ENCODE measurements around the gene SNX1. TPM values are rescaled to one million over a fixed set of nuclear protein-coding genes. Genes with fewer than 3 reads are reported as not detected.

The SNX1 gene
- total RNA-seq, 1 donor from 2014 or later, result 138 TPM

- H3K4me3 Mint-ChIP-seq, result no peak overlapping the region
- H3K27me3 Mint-ChIP-seq, result no peaks in the 10 kb centered on the region
- intact Hi-C loops (cut with micrococcal nuclease), result no loop called here
- peaks cover 12% of the 10 kb centered on the region for H3K4me1 Mint-ChIP-seq
- no peak for TF ChIP-seq CTCF (IDR thresholded peaks at IDR 0.05)
- ChIA-PET CTCF (no interaction called here), POLR2A (interaction anchor here (0.5 kb wide), 1 partner anchor 240 kb away, joined by 3 read pairs; no protein-coding TSS in a partner anchor)
- ATAC-seq (ENCODE audit: low read depth), result no peak
- H3K27ac Mint-ChIP-seq, result peak overlapping the region; percentile 31
- H3K36me3 Mint-ChIP-seq (ENCODE audit: low read depth), result peaks cover 29% of the 10 kb centered on the region
- H3K9me3 Mint-ChIP-seq, result no peaks in the 10 kb centered on the region
- no peak for DNase-seq
Observed at GRCh38 chr15:64185146-64185911, 89.5 kb downstream of the SNX1 start.

- H3K27me3 Mint-ChIP-seq, result no peaks in the 10 kb centered on the region
- DNase-seq (no peak), ATAC-seq (ENCODE audit: low read depth) (no peak)
- H3K36me3 Mint-ChIP-seq (ENCODE audit: low read depth), result peaks cover 26% of the 10 kb centered on the region
- ChIA-PET POLR2A (no interaction called here), CTCF (no interaction called here)
- H3K4me1 Mint-ChIP-seq, result no peaks in the 10 kb centered on the region
- H3K4me3 Mint-ChIP-seq, result no peak overlapping the region
- TF ChIP-seq CTCF (IDR thresholded peaks at IDR 0.05), result no peak
- no peak overlapping the region for H3K27ac Mint-ChIP-seq
- intact Hi-C loops (cut with micrococcal nuclease), result no loop called here
- H3K9me3 Mint-ChIP-seq, result no peaks in the 10 kb centered on the region
Observed at GRCh38 chr15:64187396-64188191, 91.8 kb downstream of the SNX1 start.

Other genes with a start within 250 kb of the SNX1 start
- 4.2 and 4.3 TPM in 2 replicates for gene DAPK2, start 49.5 kb upstream of the SNX1 start, total RNA-seq
- gene CIAO2A, start 2.1 kb upstream of the SNX1 start, total RNA-seq, result 58.4 and 63.2 TPM in 2 replicates
- 41.7 and 46.2 TPM in 2 replicates for gene SNX22, start 55.7 kb downstream of the SNX1 start, total RNA-seq
- gene PPIB, start 67.0 kb downstream of the SNX1 start, total RNA-seq, result 225 and 227 TPM in 2 replicates

Data from activated B cell treated with CpG ODN at 0.5 μM for 24 hours (primary cell).